ENCODE measurements around the gene METTL9.

DNA sequence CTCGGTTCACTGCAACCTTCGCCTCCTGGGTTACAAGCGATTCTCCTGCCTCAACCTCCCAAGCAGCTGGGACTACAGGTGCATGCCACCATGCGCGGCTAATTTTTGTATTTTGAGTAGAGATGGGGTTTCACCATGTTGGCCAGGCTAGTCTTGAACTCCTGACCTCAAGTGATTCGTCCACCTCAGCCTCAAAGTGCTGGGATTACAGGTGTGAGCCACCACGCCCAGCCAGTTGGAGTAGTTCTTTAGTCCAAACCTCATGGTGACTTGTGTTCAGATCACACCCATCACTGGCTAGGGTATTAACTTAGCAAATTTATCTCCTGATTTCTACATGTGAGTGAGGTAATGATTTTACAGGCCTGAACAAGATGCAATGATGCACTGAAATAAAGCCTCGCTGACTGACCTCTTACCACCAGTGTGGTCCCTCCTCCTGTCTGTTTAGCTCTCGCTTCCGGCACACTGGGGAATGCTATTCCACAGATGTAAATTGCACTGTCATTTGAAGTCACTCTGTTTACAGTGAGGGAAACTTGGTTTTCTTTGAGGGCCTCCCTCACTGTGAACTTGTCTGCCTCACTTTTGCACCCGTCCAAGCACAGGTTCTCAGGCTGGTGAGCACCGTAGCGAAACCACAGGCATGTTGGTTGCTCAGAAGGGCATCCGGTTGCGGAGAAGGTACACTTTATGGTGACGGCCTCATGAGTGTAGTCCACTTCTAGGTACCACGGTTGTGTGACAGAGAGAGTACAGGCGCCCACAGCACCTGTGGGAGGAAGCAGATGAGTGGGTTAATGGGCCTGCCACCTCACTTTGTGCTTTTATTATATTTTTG lies 47.6 kb downstream of the METTL9 start:
- TF ChIP-seq CTCF (IDR thresholded peaks at IDR 0.05) (no peak), POLR2AphosphoS5 (IDR thresholded peaks at IDR 0.05) (no peak), POLR2A (IDR thresholded peaks at IDR 0.05) (no peak)

Measured in stomach (tissue), 4 donors.